Measurements from ENCODE around the gene PDZRN4. TPM values are rescaled to one million over a fixed set of nuclear protein-coding genes. Genes with fewer than 3 reads are reported as not detected.

Gene PDZRN4
- total RNA-seq, 4 donors from 2014 or later = 0.42 to 4.4 (median 2.4) TPM

DNA sequence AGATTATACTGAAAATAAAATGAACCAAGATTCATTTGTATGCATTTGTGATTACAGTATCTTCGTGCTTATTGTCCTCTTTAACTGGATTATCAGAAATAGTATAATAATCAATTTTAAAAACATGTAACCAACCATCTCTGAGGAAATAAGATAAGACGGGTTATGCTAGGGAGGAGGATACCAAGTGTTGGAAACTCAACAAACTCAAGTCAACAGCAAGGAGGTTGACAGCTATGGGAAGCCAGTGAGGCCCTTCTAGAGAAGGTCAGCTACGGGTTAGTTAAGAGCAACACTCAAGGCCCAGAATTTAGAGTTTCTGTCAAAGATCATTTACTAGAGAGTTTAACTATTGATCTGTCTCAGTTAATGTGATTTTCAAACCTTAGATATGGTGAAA lies 137.2 kb downstream of the PDZRN4 start:
- DNase-seq (ENCODE audit: low spot score in 2 of 2) = no peak
- WGBS = 91% methylated on average over 3 of the region's 3 CpGs
- no peaks in the 10 kb centered on the region for H3K36me3 ChIP-seq
- H3K27ac ChIP-seq = no peak overlapping the region
- H3K27me3 ChIP-seq = no peaks in the 10 kb centered on the region
- H3K4me1 ChIP-seq = no peaks in the 10 kb centered on the region
- no peak for TF ChIP-seq POLR2A (IDR thresholded peaks at IDR 0.05)
- H3K9me3 ChIP-seq = no peaks in the 10 kb centered on the region
- H3K4me3 ChIP-seq = no peak overlapping the region

DNA sequence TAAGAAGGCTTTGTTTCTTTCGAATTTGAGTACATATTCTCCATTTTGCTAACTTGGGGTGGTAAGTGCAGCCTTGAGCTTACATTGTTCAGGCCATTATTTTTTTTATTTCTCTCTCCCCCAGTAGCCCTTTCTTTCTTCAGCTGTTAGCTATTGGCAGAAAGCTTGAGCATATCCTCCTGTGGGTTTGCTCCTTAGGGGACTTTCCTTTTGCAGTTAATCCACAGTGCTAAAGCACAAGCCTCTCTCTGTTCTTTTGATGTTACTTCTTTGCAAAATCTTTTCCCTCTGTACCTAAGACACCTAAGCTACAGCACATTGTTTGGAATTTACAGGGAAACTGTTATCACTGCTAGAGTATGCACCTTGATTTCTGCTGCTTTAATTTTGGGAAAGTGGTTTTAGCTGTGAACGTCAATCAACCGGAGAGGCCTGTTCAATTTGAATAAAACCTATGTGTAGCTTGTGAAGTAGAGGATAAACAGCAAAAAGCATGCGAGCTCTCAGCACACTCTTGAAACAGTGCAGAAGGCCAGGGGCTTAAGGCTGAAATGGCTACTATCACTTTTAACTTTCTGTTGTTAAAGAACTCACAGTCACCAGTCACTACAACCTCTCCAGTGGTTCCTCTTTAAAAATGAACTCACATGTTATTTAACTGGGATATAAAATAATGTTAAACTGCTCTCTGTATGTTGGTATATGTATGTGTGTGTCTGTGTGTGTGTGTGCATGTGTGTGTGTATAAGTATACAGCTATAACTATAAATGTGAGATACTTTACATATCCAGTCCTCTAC lies 139.2 kb downstream of the PDZRN4 start:
- Histone ChIP-seq H3K4me3 (no peak overlapping the region), H3K36me3 (no peaks in the 10 kb centered on the region), H3K27ac (no peak overlapping the region), H3K9me3 (no peaks in the 10 kb centered on the region), H3K4me1 (no peaks in the 10 kb centered on the region), H3K27me3 (no peaks in the 10 kb centered on the region)
- TF ChIP-seq, protein P1, sequence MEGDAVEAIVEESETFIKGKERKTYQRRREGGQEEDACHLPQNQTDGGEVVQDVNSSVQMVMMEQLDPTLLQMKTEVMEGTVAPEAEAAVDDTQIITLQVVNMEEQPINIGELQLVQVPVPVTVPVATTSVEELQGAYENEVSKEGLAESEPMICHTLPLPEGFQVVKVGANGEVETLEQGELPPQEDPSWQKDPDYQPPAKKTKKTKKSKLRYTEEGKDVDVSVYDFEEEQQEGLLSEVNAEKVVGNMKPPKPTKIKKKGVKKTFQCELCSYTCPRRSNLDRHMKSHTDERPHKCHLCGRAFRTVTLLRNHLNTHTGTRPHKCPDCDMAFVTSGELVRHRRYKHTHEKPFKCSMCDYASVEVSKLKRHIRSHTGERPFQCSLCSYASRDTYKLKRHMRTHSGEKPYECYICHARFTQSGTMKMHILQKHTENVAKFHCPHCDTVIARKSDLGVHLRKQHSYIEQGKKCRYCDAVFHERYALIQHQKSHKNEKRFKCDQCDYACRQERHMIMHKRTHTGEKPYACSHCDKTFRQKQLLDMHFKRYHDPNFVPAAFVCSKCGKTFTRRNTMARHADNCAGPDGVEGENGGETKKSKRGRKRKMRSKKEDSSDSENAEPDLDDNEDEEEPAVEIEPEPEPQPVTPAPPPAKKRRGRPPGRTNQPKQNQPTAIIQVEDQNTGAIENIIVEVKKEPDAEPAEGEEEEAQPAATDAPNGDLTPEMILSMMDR (IDR thresholded peaks at IDR 0.05) = no peak
- no peak for TF ChIP-seq EP300 (IDR thresholded peaks at IDR 0.05)
- TF ChIP-seq POLR2A (IDR thresholded peaks at IDR 0.05) = no peak
- no peak for TF ChIP-seq POLR2AphosphoS5 (IDR thresholded peaks at IDR 0.05)
- DNase-seq (ENCODE audit: low spot score in 2 of 2) = no peak
- 56% methylated on average over 4 of the region's 4 CpGs for WGBS

DNA sequence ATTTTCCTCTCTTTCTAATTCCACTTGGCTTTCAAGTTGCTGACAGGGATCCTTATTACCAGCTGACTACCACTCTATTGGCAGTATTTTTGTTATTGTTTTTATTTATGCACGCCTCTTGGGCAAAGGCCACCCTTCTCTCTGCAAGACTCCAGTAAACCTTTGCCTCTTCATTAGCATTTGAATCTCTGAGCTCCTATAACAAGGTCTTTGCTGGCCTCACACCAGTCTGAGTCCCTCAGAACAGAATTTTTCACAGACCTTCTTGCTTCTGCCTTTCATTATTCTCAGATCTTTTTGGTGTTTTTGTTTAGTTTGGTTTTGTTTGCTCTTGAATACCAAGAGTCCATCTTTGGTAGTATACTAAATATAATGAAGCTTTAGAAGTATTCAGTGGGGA lies 145.9 kb downstream of the PDZRN4 start:
- Histone ChIP-seq H3K4me1 (no peaks in the 10 kb centered on the region), H3K4me3 (no peak overlapping the region), H3K27ac (no peak overlapping the region), H3K9me3 (no peaks in the 10 kb centered on the region), H3K27me3 (no peaks in the 10 kb centered on the region), H3K36me3 (no peaks in the 10 kb centered on the region)
- DNase-seq (ENCODE audit: low spot score in 2 of 2) = no peak
- TF ChIP-seq POLR2AphosphoS5 (IDR thresholded peaks at IDR 0.05) (no peak), EP300 (IDR thresholded peaks at IDR 0.05) (no peak), POLR2A (IDR thresholded peaks at IDR 0.05) (no peak)
- TF ChIP-seq, protein P1 (IDR thresholded peaks at IDR 0.05) = no peak
- WGBS = 61% methylated on average over 1 of the region's 1 CpG

DNA sequence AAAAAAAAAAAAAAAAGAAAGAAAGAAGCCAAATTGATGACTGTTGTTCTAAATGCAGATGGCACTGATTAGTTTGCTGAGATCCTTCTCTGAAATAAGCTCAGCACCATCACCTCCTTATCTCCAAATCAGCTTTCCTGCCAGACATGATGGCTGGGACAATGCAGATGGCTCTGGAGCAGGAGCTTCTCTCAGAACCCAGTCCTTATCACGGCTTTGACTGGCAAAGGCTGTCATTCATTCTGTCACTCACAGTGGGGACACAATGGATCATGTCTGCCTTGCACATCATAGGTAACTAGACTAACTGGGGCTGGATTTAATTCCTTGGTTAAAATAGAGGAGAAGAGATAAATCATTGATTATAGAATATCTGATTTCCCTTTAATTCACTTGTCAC lies 146.3 kb downstream of the PDZRN4 start:
- no peaks in the 10 kb centered on the region for H3K4me1 ChIP-seq
- H3K9me3 ChIP-seq = no peaks in the 10 kb centered on the region
- no peaks in the 10 kb centered on the region for H3K36me3 ChIP-seq
- 37% methylated on average over 1 of the region's 1 CpG for WGBS
- TF ChIP-seq EP300 (IDR thresholded peaks at IDR 0.05) (no peak), POLR2A (IDR thresholded peaks at IDR 0.05) (no peak), POLR2AphosphoS5 (IDR thresholded peaks at IDR 0.05) (no peak)
- TF ChIP-seq, protein P1 (IDR thresholded peaks at IDR 0.05) = no peak
- H3K27me3 ChIP-seq = no peaks in the 10 kb centered on the region
- no peak overlapping the region for H3K27ac ChIP-seq
- H3K4me3 ChIP-seq = no peak overlapping the region
- DNase-seq (ENCODE audit: low spot score in 2 of 2) = no peak

DNA sequence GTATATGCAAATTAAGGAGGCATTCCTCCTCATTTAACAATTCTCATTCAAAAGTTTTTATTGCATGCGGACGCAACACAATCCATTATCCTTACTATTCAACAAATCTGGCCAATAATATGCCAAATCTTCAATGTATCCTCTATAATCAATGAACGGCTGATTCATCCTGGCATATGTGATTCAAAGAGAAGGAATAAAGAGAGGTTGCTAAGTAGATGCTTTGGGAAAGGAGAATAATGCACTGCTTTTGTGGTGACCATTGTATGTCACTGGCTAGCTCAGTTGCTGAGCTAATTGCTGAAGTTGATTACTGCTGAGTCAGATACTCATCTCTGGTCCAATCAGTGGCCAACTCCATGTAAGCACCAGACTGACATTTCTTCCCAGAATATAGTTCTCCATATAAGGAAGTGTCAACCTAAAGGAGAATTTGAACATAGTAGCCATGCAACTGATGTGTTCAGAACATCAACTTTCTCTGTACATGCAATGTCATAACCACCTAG lies 148.0 kb downstream of the PDZRN4 start:
- Histone ChIP-seq H3K4me1 (no peaks in the 10 kb centered on the region), H3K27me3 (no peaks in the 10 kb centered on the region), H3K9me3 (no peaks in the 10 kb centered on the region), H3K27ac (no peak overlapping the region), H3K36me3 (no peaks in the 10 kb centered on the region), H3K4me3 (no peak overlapping the region)
- 92% methylated on average over 3 of the region's 3 CpGs for WGBS
- no peak for DNase-seq (ENCODE audit: low spot score in 2 of 2)
- TF ChIP-seq POLR2AphosphoS5 (IDR thresholded peaks at IDR 0.05) = no peak
- TF ChIP-seq, protein P1 (IDR thresholded peaks at IDR 0.05) = no peak
- no peak for TF ChIP-seq EP300 (IDR thresholded peaks at IDR 0.05)
- TF ChIP-seq POLR2A (IDR thresholded peaks at IDR 0.05) = no peak

All from suprapubic skin (tissue), 4 donors.